Keratinocyte (primary cell): Measurements from ENCODE around the gene NET1. TPM values are rescaled to one million over a fixed set of nuclear protein-coding genes. Genes with fewer than 3 reads are reported as not detected.

Source experiments
- DNase-seq: peaks from one replicate; pipeline ENCODE4 v3.0.0-alpha.2; 2011; ENCODE audit warnings: low read depth, missing footprints, low spot score
- FAIRE-seq: peaks from 2 replicates; lab custom pipeline; 2011; peaks lifted over from hg19 to GRCh38; lab: Jason Lieb, UNC
- H2AFZ ChIP-seq: 2 replicates; pipeline ENCODE4 v1.6.0; 2012; ENCODE audit warnings: low read length, control low read depth, inconsistent platforms; ENCODE audit not compliant: control insufficient read depth
- H3K27ac ChIP-seq: 2 replicates; pipeline ENCODE4 v1.5.1; 2011; ENCODE audit warnings: low read length; ENCODE audit not compliant: control insufficient read depth, insufficient read depth
- H3K27me3 ChIP-seq: 3 replicates; pipeline ENCODE4 v1.6.0; 2011; ENCODE audit warnings: low read length; ENCODE audit not compliant: control insufficient read depth, insufficient read depth; ENCODE audit errors: extremely low read depth
- H3K36me3 ChIP-seq, 2 experiments: 2 replicates in 1 of 2; 3 replicates in 1 of 2; pipeline ENCODE4 v1.5.1; 2011; ENCODE audit warnings: low read length in 2 of 2, mild to moderate bottlenecking in 1 of 2; ENCODE audit not compliant: control insufficient read depth in 2 of 2, insufficient read depth in 2 of 2; ENCODE audit errors: extremely low read depth in 1 of 2
- H3K4me1 ChIP-seq: 3 replicates; pipeline ENCODE4 v1.5.1; 2011; ENCODE audit warnings: low read length; ENCODE audit not compliant: control insufficient read depth, insufficient read depth; ENCODE audit errors: extremely low read depth
- H3K4me2 ChIP-seq: 3 replicates; pipeline ENCODE4 v1.6.0; 2011; ENCODE audit warnings: low read depth, low read length; ENCODE audit not compliant: control insufficient read depth, insufficient read depth; ENCODE audit errors: extremely low read depth
- H3K4me3 ChIP-seq, 3 experiments: fragments of 200-600 bp in 1 of 3; sonication (generic) in 1 of 3; 2 replicates in 2 of 3; 3 replicates in 1 of 3; pipeline ENCODE4 v1.5.1; 2011 to 2016; ENCODE audit warnings: low read length in 3 of 3, mild to moderate bottlenecking in 3 of 3, control low read depth in 2 of 3, inconsistent platforms in 1 of 3, low read depth in 1 of 3, mixed read lengths in 1 of 3, mixed run types in 1 of 3, moderate library complexity in 1 of 3; ENCODE audit not compliant: control insufficient read depth in 2 of 3, insufficient read depth in 2 of 3; ENCODE audit errors: extremely low read depth in 1 of 3
- H3K79me2 ChIP-seq: 2 replicates; pipeline ENCODE4 v1.6.0; 2012; ENCODE audit warnings: low read length; ENCODE audit not compliant: control insufficient read depth, insufficient read depth
- H3K9ac ChIP-seq: 3 replicates; pipeline ENCODE4 v1.6.0; 2011; ENCODE audit warnings: low read length; ENCODE audit not compliant: control insufficient read depth, insufficient read depth; ENCODE audit errors: extremely low read depth
- H3K9me1 ChIP-seq: 3 replicates; pipeline ENCODE4 v1.6.0; 2011; ENCODE audit warnings: low read length; ENCODE audit not compliant: control insufficient read depth, insufficient read depth; ENCODE audit errors: extremely low read depth
- H3K9me3 ChIP-seq: 2 replicates; pipeline ENCODE4 v1.5.1; 2012; ENCODE audit warnings: low read depth, low read length; ENCODE audit not compliant: control insufficient read depth
- H4K20me1 ChIP-seq: 3 replicates; pipeline ENCODE4 v1.6.0; 2011; ENCODE audit warnings: low read length; ENCODE audit not compliant: control insufficient read depth, insufficient read depth; ENCODE audit errors: extremely low read depth
- CTCF ChIP-seq, 3 experiments: IDR thresholded peaks in 1 of 3; conservative IDR thresholded peaks in 1 of 3; optimal IDR thresholded peaks in 1 of 3; 2 replicates in 2 of 3; 3 replicates in 1 of 3; pipeline versions ENCODE3 to v1.5.1; 2011; ENCODE audit warnings: low read length in 3 of 3, mild to moderate bottlenecking in 3 of 3, moderate library complexity in 2 of 3, control low read depth in 1 of 3, inconsistent platforms in 1 of 3; ENCODE audit not compliant: insufficient read depth in 2 of 3; ENCODE audit errors: extremely low read depth in 1 of 3
- EZH2 ChIP-seq: IDR thresholded peaks from one replicate; pipeline ENCODE4 v1.6.1; 2012; ENCODE audit warnings: inconsistent platforms, mild to moderate bottlenecking, low read length, moderate library complexity
- dilution Hi-C: fragments of 300-500 bp; cut with MboI; formaldehyde crosslinking; loops from one replicate; pipeline ENCODE4 v1.7.0; 2020; ENCODE audit warnings: low sequenced_read_pairs; ENCODE audit not compliant: extremely low pct_ligation_motif_present
- polyA plus RNA-seq, 5 experiments: library from polyadenylated mRNA; depleted of rRNA in 3 of 5; stranded (reverse) in 3 of 5; stranded (forward) in 1 of 5; unstranded in 1 of 5; fragments of >200 nt; gene quantifications; 1 replicate in 1 of 5; 2 replicates in 3 of 5; 3 replicates in 1 of 5; pipeline versions ENCODE4 v1.2.1 to v1.2.3, GENCODE V29; 2011 to 2012; ENCODE audit warnings: missing spikeins in 2 of 5, low read depth in 1 of 5, low replicate concordance in 1 of 5

NET1 gene
- polyA plus RNA-seq, 1 donor (not counting 4 experiments of a cell fraction or from before 2014, with no cell fraction given): 214 TPM

- no peak overlapping the region for H3K27ac ChIP-seq
- no peak overlapping the region for H3K4me2 ChIP-seq
- DNase-seq: no peak
- no peak for FAIRE-seq
- no peaks in the 10 kb centered on the region for H3K27me3 ChIP-seq
- H3K4me1 ChIP-seq: peaks cover 9% of the 10 kb centered on the region
- H3K9me3 ChIP-seq: peaks cover 10% of the 10 kb centered on the region
- H4K20me1 ChIP-seq: no peaks in the 10 kb centered on the region
- no peak overlapping the region for H2AFZ ChIP-seq
- no peak for TF ChIP-seq CTCF (optimal IDR thresholded peaks at IDR 0.05 in 1 of 3, IDR thresholded peaks at IDR 0.05 in 1 of 3, conservative IDR thresholded peaks at IDR 0.05 in 1 of 3; ENCODE audit: extremely low read depth in 1 of 3, insufficient read depth in 2 of 3, low read length in 3 of 3)
- TF ChIP-seq EZH2: no peak
- no peaks in the 10 kb centered on the region for H3K9me1 ChIP-seq
- dilution Hi-C loops: no loop called here
- no peaks in the 10 kb centered on the region for H3K79me2 ChIP-seq
- H3K36me3 ChIP-seq: no peaks in the 10 kb centered on the region
- H3K4me3 ChIP-seq: no peak overlapping the region
- H3K9ac ChIP-seq: no peak overlapping the region
These were observed 68.0 kb downstream of the NET1 start for GRCh38 chr10:5480162-5480941.

DNA sequence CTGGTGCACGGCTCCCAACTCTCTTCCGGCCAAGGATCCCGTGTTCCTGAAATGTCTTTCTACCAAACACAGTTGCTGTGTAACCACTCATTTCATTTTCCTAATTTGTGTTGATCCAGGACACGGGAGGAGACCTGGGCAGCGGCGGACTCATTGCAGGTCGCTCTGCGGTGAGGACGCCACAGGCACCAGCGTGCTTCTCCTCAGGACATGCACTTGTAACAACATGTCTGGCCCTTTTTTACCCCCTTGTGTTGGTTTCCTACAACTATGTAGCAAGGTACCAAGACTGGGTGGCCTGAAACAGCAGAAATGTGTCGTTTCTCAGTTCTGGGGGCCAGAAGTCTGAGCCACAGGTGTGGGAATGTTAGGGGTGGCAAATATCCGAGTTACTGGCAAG lies 68.8 kb downstream of the NET1 start:
- no peaks in the 10 kb centered on the region for H3K9me1 ChIP-seq
- H3K4me3 ChIP-seq: no peak overlapping the region
- dilution Hi-C loops: no loop called here
- no peak overlapping the region for H3K9ac ChIP-seq
- no peaks in the 10 kb centered on the region for H3K79me2 ChIP-seq
- H3K27ac ChIP-seq: no peak overlapping the region
- no peak for DNase-seq
- no peaks in the 10 kb centered on the region for H3K27me3 ChIP-seq
- H2AFZ ChIP-seq: no peak overlapping the region
- peaks cover 10% of the 10 kb centered on the region for H3K9me3 ChIP-seq
- FAIRE-seq: no peak
- no peaks in the 10 kb centered on the region for H3K36me3 ChIP-seq
- peaks cover 9% of the 10 kb centered on the region for H3K4me1 ChIP-seq
- H3K4me2 ChIP-seq: no peak overlapping the region
- TF ChIP-seq EZH2 (no peak), CTCF (optimal IDR thresholded peaks at IDR 0.05 in 1 of 3, IDR thresholded peaks at IDR 0.05 in 1 of 3, conservative IDR thresholded peaks at IDR 0.05 in 1 of 3; ENCODE audit: extremely low read depth in 1 of 3, insufficient read depth in 2 of 3, low read length in 3 of 3) (no peak)
- H4K20me1 ChIP-seq: no peaks in the 10 kb centered on the region
